ENCODE data around the gene PCAT6.

Gene PCAT6

GRCh38 chr1:202850593-202851362 lies 40.0 kb downstream of the PCAT6 start:
- H3K4me3 ChIP-seq (ENCODE audit: low read depth, low read length) = no peak overlapping the region
- no peak for TF ChIP-seq CTCF (IDR thresholded peaks at IDR 0.05; ENCODE audit: low read depth, low read length)

- peak; percentile 57 for TF ChIP-seq CTCF (IDR thresholded peaks at IDR 0.05; ENCODE audit: low read depth, low read length)
- no peak overlapping the region for H3K4me3 ChIP-seq (ENCODE audit: low read depth, low read length)
Observed at GRCh38 chr1:202852163-202852904, 41.6 kb downstream of the PCAT6 start.

- no peak overlapping the region for H3K4me3 ChIP-seq (ENCODE audit: low read depth, low read length)
- TF ChIP-seq CTCF (IDR thresholded peaks at IDR 0.05; ENCODE audit: low read depth, low read length) = no peak
Observed at GRCh38 chr1:202854787-202855186, 44.0 kb downstream of the PCAT6 start.

- no peak overlapping the region for H3K4me3 ChIP-seq (ENCODE audit: low read depth, low read length)
- no peak for TF ChIP-seq CTCF (IDR thresholded peaks at IDR 0.05; ENCODE audit: low read depth, low read length)
Observed at GRCh38 chr1:202856014-202856413, 45.3 kb downstream of the PCAT6 start.

GRCh38 chr1:202857136-202857610 lies 46.4 kb downstream of the PCAT6 start:
- H3K4me3 ChIP-seq (ENCODE audit: low read depth, low read length) = no peak overlapping the region
- no peak for TF ChIP-seq CTCF (IDR thresholded peaks at IDR 0.05; ENCODE audit: low read depth, low read length)

GRCh38 chr1:202858331-202858730 lies 47.6 kb downstream of the PCAT6 start:
- no peak for TF ChIP-seq CTCF (IDR thresholded peaks at IDR 0.05; ENCODE audit: low read depth, low read length)

More at GRCh38 chr1:202858331-202858730, 47.6 kb downstream of the PCAT6 start:
- no peak overlapping the region for H3K4me3 ChIP-seq (ENCODE audit: low read depth, low read length)
